ENCODE measurements around the gene SLC22A17.

The SLC22A17 gene

GRCh38 chr14:23359722-23360447 lies 7.2 kb upstream of the SLC22A17 start:
- no peak for TF ChIP-seq GATA3 (IDR thresholded peaks at IDR 0.05; ENCODE audit: low read depth, low read length)
- TF ChIP-seq GATA2 (IDR thresholded peaks at IDR 0.05; ENCODE audit: low read depth, low read length) = no peak

- TF ChIP-seq GATA2 (IDR thresholded peaks at IDR 0.05; ENCODE audit: low read depth, low read length) (no peak), GATA3 (IDR thresholded peaks at IDR 0.05; ENCODE audit: low read depth, low read length) (no peak)
These were observed 6.5 kb upstream of the SLC22A17 start for GRCh38 chr14:23359167-23359626.

GRCh38 chr14:23358553-23359166 lies 6.0 kb upstream of the SLC22A17 start:
- TF ChIP-seq GATA3 (IDR thresholded peaks at IDR 0.05; ENCODE audit: low read depth, low read length) (no peak), GATA2 (IDR thresholded peaks at IDR 0.05; ENCODE audit: low read depth, low read length) (no peak)

GRCh38 chr14:23358042-23358441 lies 5.4 kb upstream of the SLC22A17 start:
- TF ChIP-seq GATA2 (IDR thresholded peaks at IDR 0.05; ENCODE audit: low read depth, low read length) (no peak), GATA3 (IDR thresholded peaks at IDR 0.05; ENCODE audit: low read depth, low read length) (no peak)

GRCh38 chr14:23357261-23357660 lies 4.6 kb upstream of the SLC22A17 start:
- TF ChIP-seq GATA3 (IDR thresholded peaks at IDR 0.05; ENCODE audit: low read depth, low read length) (no peak), GATA2 (IDR thresholded peaks at IDR 0.05; ENCODE audit: low read depth, low read length) (no peak)

GRCh38 chr14:23356662-23357061 lies 4.0 kb upstream of the SLC22A17 start:
- TF ChIP-seq GATA3 (IDR thresholded peaks at IDR 0.05; ENCODE audit: low read depth, low read length) (no peak), GATA2 (IDR thresholded peaks at IDR 0.05; ENCODE audit: low read depth, low read length) (no peak)

- TF ChIP-seq GATA2 (IDR thresholded peaks at IDR 0.05; ENCODE audit: low read depth, low read length) = no peak
- no peak for TF ChIP-seq GATA3 (IDR thresholded peaks at IDR 0.05; ENCODE audit: low read depth, low read length)
These were observed 3.3 kb upstream of the SLC22A17 start for GRCh38 chr14:23355871-23356435.

- TF ChIP-seq GATA3 (IDR thresholded peaks at IDR 0.05; ENCODE audit: low read depth, low read length) = no peak
- TF ChIP-seq GATA2 (IDR thresholded peaks at IDR 0.05; ENCODE audit: low read depth, low read length) = no peak
These were observed 2.3 kb upstream of the SLC22A17 start for GRCh38 chr14:23354990-23355389.

GRCh38 chr14:23353433-23353780 lies 720 bp upstream of the SLC22A17 start:
- TF ChIP-seq GATA2 (IDR thresholded peaks at IDR 0.05; ENCODE audit: low read depth, low read length) = no peak
- no peak for TF ChIP-seq GATA3 (IDR thresholded peaks at IDR 0.05; ENCODE audit: low read depth, low read length)

GRCh38 chr14:23351681-23352505 lies 794 bp downstream of the SLC22A17 start:
- no peak for TF ChIP-seq GATA3 (IDR thresholded peaks at IDR 0.05; ENCODE audit: low read depth, low read length)
- TF ChIP-seq GATA2 (IDR thresholded peaks at IDR 0.05; ENCODE audit: low read depth, low read length) = no peak

- TF ChIP-seq GATA3 (IDR thresholded peaks at IDR 0.05; ENCODE audit: low read depth, low read length) (no peak), GATA2 (IDR thresholded peaks at IDR 0.05; ENCODE audit: low read depth, low read length) (no peak)
These were observed 3.4 kb downstream of the SLC22A17 start for GRCh38 chr14:23349156-23349845.

- no peak for TF ChIP-seq GATA3 (IDR thresholded peaks at IDR 0.05; ENCODE audit: low read depth, low read length)
- TF ChIP-seq GATA2 (IDR thresholded peaks at IDR 0.05; ENCODE audit: low read depth, low read length) = no peak
These were observed 4.4 kb downstream of the SLC22A17 start for GRCh38 chr14:23348297-23348655.

GRCh38 chr14:23347406-23348296 lies 5.0 kb downstream of the SLC22A17 start:
- TF ChIP-seq GATA2 (IDR thresholded peaks at IDR 0.05; ENCODE audit: low read depth, low read length) = no peak
- TF ChIP-seq GATA3 (IDR thresholded peaks at IDR 0.05; ENCODE audit: low read depth, low read length) = no peak

All from SH-SY5Y (cell line).